Heart left ventricle (tissue), 16 donors: Measurements from ENCODE around the gene MAP4K5. TPM values are rescaled to one million over a fixed set of nuclear protein-coding genes. Genes with fewer than 3 reads are reported as not detected.
"Not testable (repeated sequence)": the region's sequence is repeated elsewhere in the genome, so short reads cannot be mapped to it uniquely, and the experiment has no call there.

ENCODE experiments used
- ATAC-seq, 4 donors: fragments of 200-7000 bp; cut with Tn5 transposase; one replicate each; pipeline ENCODE4 v1.9.1; 2020 to 2022; ENCODE audit warnings: moderate library complexity in 4 of 4, mild to moderate bottlenecking in 3 of 4, moderate number of reproducible peaks in 1 of 4
- DNase-seq, 5 donors: peaks; one replicate each; pipeline ENCODE4 v3.0.0-alpha.2; 2020
- H3K27ac ChIP-seq, 12 donors: fragments of 200-600 bp; sonication (generic) in 4 of 12; one replicate each; pipeline versions ENCODE4 v1.5.0 to v1.8.0; 2016 to 2022; ENCODE audit warnings: mild to moderate bottlenecking in 2 of 12
- H3K27me3 ChIP-seq, 9 donors: fragments of 200-600 bp; sonication (generic) in 2 of 9; one replicate each; pipeline versions ENCODE4 v1.5.1 to v1.8.0; 2016 to 2022; ENCODE audit warnings: mild to moderate bottlenecking in 3 of 9
- H3K36me3 ChIP-seq, 9 donors: fragments of 200-600 bp; sonication (generic) in 2 of 9; one replicate each; pipeline versions ENCODE4 v1.5.0 to v1.8.0; 2018 to 2022; ENCODE audit warnings: mild to moderate bottlenecking in 2 of 9
- H3K4me1 ChIP-seq, 12 donors: fragments of 200-600 bp; sonication (generic) in 4 of 12; one replicate each; pipeline versions ENCODE4 v1.5.0 to v1.8.0; 2016 to 2022; ENCODE audit warnings: mild to moderate bottlenecking in 3 of 12
- H3K4me3 ChIP-seq, 12 donors: fragments of 200-600 bp; sonication (generic) in 4 of 12; one replicate each; pipeline versions ENCODE4 v1.5.0 to v1.8.0; 2017 to 2022; ENCODE audit warnings: mild to moderate bottlenecking in 9 of 12, moderate library complexity in 4 of 12
- H3K9me3 ChIP-seq, 12 donors: fragments of 200-600 bp; sonication (generic) in 4 of 12; one replicate each; pipeline versions ENCODE4 v1.5.0 to v1.8.0; 2016 to 2022; ENCODE audit warnings: mild to moderate bottlenecking in 1 of 12
- CTCF ChIP-seq, 12 donors: fragments of 200-600 bp; sonication (generic) in 4 of 12; IDR thresholded peaks; one replicate each; pipeline versions ENCODE4 v1.5.0 to v1.8.0; 2018 to 2022; ENCODE audit warnings: antibody characterized with exemption in 12 of 12, mild to moderate bottlenecking in 5 of 12
- POLR2A ChIP-seq, 2 donors: fragments of 450-650 bp; IDR thresholded peaks; one replicate each; pipeline ENCODE4 v1.6.1; 2017; ENCODE audit warnings: antibody characterized with exemption in 2 of 2, mild to moderate bottlenecking in 2 of 2, moderate library complexity in 2 of 2
- WGBS, 4 donors: extraction: QIAGEN DNeasy Blood & Tissue Kit in 2 of 4; methylation state at CpG; one replicate each; pipeline versions ENCODE4 v1.1.5 to v1.1.7; 2013 to 2018; 5-methylcytosine and 5-hydroxymethylcytosine counted together
- intact Hi-C, 10 donors: fragments of 100-400 bp; cut with DNase I; formaldehyde crosslinking; loops; one replicate each; pipeline versions ENCODE4 v1.11.1 to v1.14.2; 2022
- polyA plus RNA-seq, 2 donors: library from polyadenylated mRNA; stranded (reverse); fragments of 200-250 nt; gene quantifications; one replicate each; pipeline ENCODE4 v1.2.3, GENCODE V29; 2013
- total RNA-seq, 9 donors: library from RNA; depleted of rRNA in 2 of 9; stranded (reverse); fragments of >200 nt in 2 of 9; fragmentation: NEBNext Ultra II Directional in 3 of 9; extraction: Animal tissue kit (Norgen Biotek cat#: 25700) in 3 of 9; gene quantifications; one replicate each; pipeline versions ENCODE4 v1.1.0 to v1.2.4, GENCODE V29; 2016 to 2023
- donor health status: ischemic (EF 13 %, LVEDD 7.1; RV severe dilation, severe dysfunction).
- donor health status: healthy with polysubstance abuse.
- donor health status: DM: no; HTN: yes; CAD: no.
- donor health status: DM: no; HTN: no; CAD: no.
- donor health status: ischemic (EF 25% LVEDD 6.9; RV normal size, moderate dysfunction).
- donor health status: ischemic (EF 25% LVEDD 5.7; RV mildly dilated, moderate dysfunction).
- donor health status: healthy.
- donor health status: DM: yes; HTN: yes; CAD: no.
- donor health status: ischemic (EF 35%, LVEDD 5.7; RV mildly dilated, moderate dysfunction).
- donor health status: nonischemic (EF 11% LVEDD 7.7; RV severe dilation, severe dysfunction).
- donor health status: DM: yes; HTN: yes; CAD: no.
- donor health status: PGD.
- donor health status: ischemic (EF 29% LVEDD 5.4; RV normal size, mild dysfunction).
- donor health status: nonischemic (EF 23%, LVEDD 6.1; RV moderate dilation, normal function).

MAP4K5 gene
- total and polyA plus RNA-seq, 11 donors = 4.7 to 43.3 (median 16.6) TPM

GRCh38 chr14:50539051-50539450 lies 6.7 kb upstream of the MAP4K5 start:
- Histone ChIP-seq H3K27me3 (no peaks in the 10 kb centered on the region), H3K27ac (no peak overlapping the region), H3K4me1 (peaks cover 0 to 6% (median 0%) of the 10 kb centered on the region in 12 donors), H3K4me3 (no peak overlapping the region), H3K36me3 (no peaks in the 10 kb centered on the region), H3K9me3 (no peaks in the 10 kb centered on the region)
- DNase-seq (no peak), ATAC-seq (no peak)
- intact Hi-C loops = loop anchor here in 1 of 10 donors (10.0 kb wide), 1 partner anchor 644 kb away; the partner anchor contains the start of gene ARF6
- TF ChIP-seq CTCF (IDR thresholded peaks at IDR 0.05) (no peak), POLR2A (IDR thresholded peaks at IDR 0.05) (no peak)

- 54 to 64% (median 58%) methylated on average over 4 of the region's 4 CpGs for WGBS, 4 donors
- not testable (repeated sequence) for H3K27me3 ChIP-seq, ATAC-seq, H3K36me3 ChIP-seq, H3K9me3 ChIP-seq, H3K4me1 ChIP-seq, H3K27ac ChIP-seq, DNase-seq, H3K4me3 ChIP-seq
- intact Hi-C loops = loop anchor here in 1 of 10 donors (10.0 kb wide), 1 partner anchor 643 kb away; the partner anchor contains the start of gene ARF6
Observed at GRCh38 chr14:50538034-50538433, 5.7 kb upstream of the MAP4K5 start.

GRCh38 chr14:50534997-50535396 lies 2.6 kb upstream of the MAP4K5 start:
- H3K9me3 ChIP-seq = no peaks in the 10 kb centered on the region
- H3K36me3 ChIP-seq = no peaks in the 10 kb centered on the region
- intact Hi-C loops = loop anchor here in 7 of 10 donors (5.0 to 10.0 kb wide), 6 partner anchors 138 to 668 kb away; partner anchors contain the start of genes ARF6 (in 1 of the 7), CDKL1 (in 1 of the 7) and VCPKMT (in 1 of the 7)
- no peak for TF ChIP-seq POLR2A (IDR thresholded peaks at IDR 0.05)
- TF ChIP-seq CTCF (IDR thresholded peaks at IDR 0.05) = no peak
- H3K27me3 ChIP-seq = no peaks in the 10 kb centered on the region
- H3K4me3 ChIP-seq = no peak overlapping the region
- DNase-seq = no peak
- WGBS, 4 donors = 63 to 77% (median 71%) methylated on average over 1 of the region's 1 CpG
- peaks cover 5 to 24% (median 19%) of the 10 kb centered on the region in 12 donors for H3K4me1 ChIP-seq
- no peak for ATAC-seq
- no peak overlapping the region for H3K27ac ChIP-seq

- 74 to 84% (median 78%) methylated on average over 3 of the region's 3 CpGs for WGBS, 4 donors
- Histone ChIP-seq H3K27me3 (no peaks in the 10 kb centered on the region), H3K36me3 (no peaks in the 10 kb centered on the region), H3K4me1 (peaks cover 5 to 30% (median 22%) of the 10 kb centered on the region in 12 donors), H3K4me3 (no peak overlapping the region), H3K9me3 (no peaks in the 10 kb centered on the region), H3K27ac (no peak overlapping the region)
- ATAC-seq (no peak), DNase-seq (no peak)
- intact Hi-C loops = loop anchor here in 7 of 10 donors (5.0 to 10.0 kb wide), 6 partner anchors 137 to 667 kb away; partner anchors contain the start of genes ARF6 (in 1 of the 7), CDKL1 (in 1 of the 7) and VCPKMT (in 1 of the 7)
- TF ChIP-seq CTCF (IDR thresholded peaks at IDR 0.05) (no peak), POLR2A (IDR thresholded peaks at IDR 0.05) (no peak)
Observed at GRCh38 chr14:50534416-50534815, 2.0 kb upstream of the MAP4K5 start.

- no peak for TF ChIP-seq POLR2A (IDR thresholded peaks at IDR 0.05)
- TF ChIP-seq CTCF (IDR thresholded peaks at IDR 0.05) = no peak
- no peak for ATAC-seq
Observed at GRCh38 chr14:50533806-50534205, 1.4 kb upstream of the MAP4K5 start.

More at GRCh38 chr14:50533806-50534205, 1.4 kb upstream of the MAP4K5 start:
- no peak for DNase-seq
- WGBS, 4 donors = 87 to 94% (median 90%) methylated on average over 3 of the region's 3 CpGs
- H3K9me3 ChIP-seq = no peaks in the 10 kb centered on the region
- no peaks in the 10 kb centered on the region for H3K27me3 ChIP-seq
- intact Hi-C loops = loop anchor here in 9 of 10 donors (2.0 to 10.0 kb wide), 7 partner anchors 137 to 667 kb away; partner anchors contain the start of genes ARF6 (in 1 of the 9), CDKL1 (in 1 of the 9) and VCPKMT (in 1 of the 9)
- H3K27ac ChIP-seq = no peak overlapping the region
- peaks cover 5 to 34% (median 24%) of the 10 kb centered on the region in 12 donors for H3K4me1 ChIP-seq
- H3K4me3 ChIP-seq = no peak overlapping the region
- no peaks in the 10 kb centered on the region for H3K36me3 ChIP-seq
